GM23248 (cell line): ENCODE measurements around the gene THYN1. TPM values are rescaled to one million over a fixed set of nuclear protein-coding genes. Genes with fewer than 3 reads are reported as not detected.

Experiments
- DNase-seq: peaks from one replicate; pipeline ENCODE4 v3.0.0-alpha.2; 2015
- H2AFZ ChIP-seq: fragments of 200-600 bp; sonication (generic); 2 replicates; pipeline ENCODE4 v1.6.1; 2016; ENCODE audit warnings: antibody characterized with exemption
- H3F3A ChIP-seq: fragments of 200-600 bp; sonication (generic); 2 replicates; pipeline ENCODE4 v1.6.1; 2016; ENCODE audit warnings: mild to moderate bottlenecking, antibody characterized with exemption, mixed run types; ENCODE audit not compliant: insufficient read depth
- H3K27ac ChIP-seq: fragments of 200-600 bp; sonication (generic); 2 replicates; pipeline ENCODE4 v1.5.1; 2016; ENCODE audit warnings: mild to moderate bottlenecking
- H3K27me3 ChIP-seq: fragments of 200-600 bp; sonication (generic); replicated peaks from 2 replicates; pipeline ENCODE4 v1.6.1; 2016; ENCODE audit warnings: mild to moderate bottlenecking; ENCODE audit not compliant: insufficient read depth
- H3K36me3 ChIP-seq: fragments of 200-600 bp; sonication (generic); 2 replicates; pipeline ENCODE4 v1.6.1; 2016; ENCODE audit warnings: low read depth, mild to moderate bottlenecking
- H3K4me1 ChIP-seq: fragments of 200-600 bp; sonication (generic); 2 replicates; pipeline ENCODE4 v1.6.1; 2016; ENCODE audit warnings: mild to moderate bottlenecking; ENCODE audit not compliant: insufficient read depth
- H3K4me2 ChIP-seq: fragments of 200-600 bp; sonication (generic); one replicate; pipeline ENCODE4 v1.6.1; 2016; ENCODE audit warnings: mild to moderate bottlenecking; ENCODE audit not compliant: unreplicated experiment
- H3K4me3 ChIP-seq: fragments of 200-600 bp; sonication (generic); 2 replicates; pipeline ENCODE4 v1.5.1; 2016; ENCODE audit warnings: mild to moderate bottlenecking
- H3K79me2 ChIP-seq: fragments of 200-600 bp; sonication (generic); 2 replicates; pipeline ENCODE4 v1.6.1; 2016; ENCODE audit warnings: mild to moderate bottlenecking; ENCODE audit not compliant: insufficient read depth
- H3K9ac ChIP-seq: fragments of 200-600 bp; sonication (generic); 2 replicates; pipeline ENCODE4 v1.6.1; 2016; ENCODE audit warnings: mild to moderate bottlenecking
- H3K9me2 ChIP-seq: fragments of 200-600 bp; sonication (generic); 2 replicates; pipeline ENCODE4 v1.6.1; 2016; ENCODE audit warnings: mixed run types, mild to moderate bottlenecking, moderate library complexity; ENCODE audit not compliant: insufficient read depth
- H3K9me3 ChIP-seq: fragments of 200-600 bp; sonication (generic); one replicate; pipeline ENCODE4 v1.6.1; 2017; ENCODE audit warnings: low read depth
- H4K20me1 ChIP-seq: fragments of 200-600 bp; sonication (generic); 2 replicates; pipeline ENCODE4 v1.6.0; 2016; ENCODE audit not compliant: insufficient read depth
- EZH2 ChIP-seq: fragments of 200-600 bp; sonication (generic); IDR thresholded peaks from 2 replicates; pipeline ENCODE4 v1.6.1; 2018; ENCODE audit warnings: antibody characterized with exemption, mild to moderate bottlenecking; ENCODE audit not compliant: insufficient read depth, poor library complexity, severe bottlenecking
- EZH2phosphoT487 ChIP-seq: fragments of 200-600 bp; sonication (generic); IDR thresholded peaks from 2 replicates; pipeline ENCODE4 v1.6.1; 2018; ENCODE audit warnings: antibody characterized with exemption, moderate library complexity, mild to moderate bottlenecking, low read depth; ENCODE audit not compliant: insufficient read depth
- WGBS, 2 experiments: methylation state at CpG; one replicate each; pipeline ENCODE4 v1.1.6; 2015 to 2017; ENCODE audit warnings: low lambda C conversion rate in 2 of 2, low coverage in 1 of 2; ENCODE audit errors: missing lambda C conversion rate in 2 of 2; 5-methylcytosine and 5-hydroxymethylcytosine counted together
- in situ Hi-C: fragments of 300-500 bp; cut with MboI; formaldehyde crosslinking; loops from 2 replicates; pipeline ENCODE4 v1.15.0; 2020
- polyA plus RNA-seq: library from polyadenylated mRNA; unstranded; fragments of >200 nt; fragmentation: Nextera tagmentation; extraction: Ambion mirVana; gene quantifications from 2 replicates; pipeline ENCODE4 v1.2.1, GENCODE V29; 2016
- total RNA-seq: library from RNA; depleted of rRNA; stranded (reverse); fragments of >200 nt; shearing (Covaris generic); gene quantifications from 2 replicates; pipeline ENCODE4 v1.2.3, GENCODE V29; 2014

Gene THYN1
- total and polyA plus RNA-seq, 2 experiments from 2014 or later, result 25.6 to 49.8 TPM

- H4K20me1 ChIP-seq, result no peaks in the 10 kb centered on the region
- no peak overlapping the region for H3K4me3 ChIP-seq
- H2AFZ ChIP-seq, result no peak overlapping the region
- TF ChIP-seq EZH2phosphoT487 (no peak), EZH2 (no peak)
- WGBS, 2 experiments, result 92 to 95% methylated on average over 9 of the region's 9 CpGs
- no peaks in the 10 kb centered on the region for H3K9me2 ChIP-seq
- H3K4me2 ChIP-seq, result no peak overlapping the region
- H3F3A ChIP-seq, result no peaks in the 10 kb centered on the region
- no peaks in the 10 kb centered on the region for H3K9me3 ChIP-seq
- no peaks in the 10 kb centered on the region for H3K27me3 ChIP-seq
- in situ Hi-C loops, result no loop called here
- no peak overlapping the region for H3K27ac ChIP-seq
- no peaks in the 10 kb centered on the region for H3K4me1 ChIP-seq
- DNase-seq, result no peak
- H3K79me2 ChIP-seq, result no peaks in the 10 kb centered on the region
- H3K36me3 ChIP-seq, result peaks cover 20% of the 10 kb centered on the region; the same call in 1 of the 2 replicates
- no peak overlapping the region for H3K9ac ChIP-seq
These were observed 10.8 kb downstream of the THYN1 start for GRCh38 chr11:134242376-134242775.

GRCh38 chr11:134240592-134240991, 12.6 kb downstream of the THYN1 start:
- H2AFZ ChIP-seq, result no peak overlapping the region
- H3K79me2 ChIP-seq, result 0 out of 2 replicates have a peak, but pooled peaks cover 2% of the 10 kb centered on the region
- in situ Hi-C loops, result no loop called here
- no peaks in the 10 kb centered on the region for H4K20me1 ChIP-seq
- H3K4me1 ChIP-seq, result no peaks in the 10 kb centered on the region
- no peaks in the 10 kb centered on the region for H3K27me3 ChIP-seq
- H3K4me2 ChIP-seq, result no peak overlapping the region
- H3K9me2 ChIP-seq, result no peaks in the 10 kb centered on the region
- no peak for DNase-seq
- TF ChIP-seq EZH2phosphoT487 (no peak), EZH2 (no peak)
- 66 to 70% methylated on average over 6 of the region's 6 CpGs for WGBS, 2 experiments
- no peaks in the 10 kb centered on the region for H3F3A ChIP-seq
- H3K36me3 ChIP-seq, result peaks cover 20% of the 10 kb centered on the region; the same call in 1 of the 2 replicates
- no peak overlapping the region for H3K27ac ChIP-seq
- H3K4me3 ChIP-seq, result no peak overlapping the region
- H3K9ac ChIP-seq, result no peak overlapping the region
- H3K9me3 ChIP-seq, result no peaks in the 10 kb centered on the region

- no peak overlapping the region for H2AFZ ChIP-seq
- no peaks in the 10 kb centered on the region for H4K20me1 ChIP-seq
- H3F3A ChIP-seq, result no peaks in the 10 kb centered on the region
- H3K9ac ChIP-seq, result no peak overlapping the region
- no peaks in the 10 kb centered on the region for H3K9me2 ChIP-seq
- no peaks in the 10 kb centered on the region for H3K9me3 ChIP-seq
- no peaks in the 10 kb centered on the region for H3K27me3 ChIP-seq
- in situ Hi-C loops, result no loop called here
- H3K4me1 ChIP-seq, result no peaks in the 10 kb centered on the region
- peaks cover 15% of the 10 kb centered on the region; the same call in 1 of the 2 replicates for H3K36me3 ChIP-seq
- H3K4me3 ChIP-seq, result no peak overlapping the region
- peaks cover 18% of the 10 kb centered on the region for H3K79me2 ChIP-seq
- DNase-seq, result no peak
- TF ChIP-seq EZH2phosphoT487 (no peak), EZH2 (no peak)
- WGBS, 2 experiments, result 89 to 92% methylated on average over 5 of the region's 5 CpGs
- H3K4me2 ChIP-seq, result no peak overlapping the region
- H3K27ac ChIP-seq, result no peak overlapping the region
These were observed 14.2 kb downstream of the THYN1 start for GRCh38 chr11:134238956-134239355.

- Histone ChIP-seq H2AFZ (no peak overlapping the region), H3K4me3 (no peak overlapping the region), H3K4me1 (no peaks in the 10 kb centered on the region), H3K27ac (no peak overlapping the region), H3K27me3 (no peaks in the 10 kb centered on the region), H4K20me1 (no peaks in the 10 kb centered on the region), H3K9me2 (no peaks in the 10 kb centered on the region), H3F3A (no peaks in the 10 kb centered on the region), H3K4me2 (no peak overlapping the region), H3K9ac (no peak overlapping the region), H3K9me3 (no peaks in the 10 kb centered on the region), H3K79me2 (peaks cover 32% of the 10 kb centered on the region), H3K36me3 (0 out of 2 replicates have a peak, but pooled peaks cover 10% of the 10 kb centered on the region)
- DNase-seq, result no peak
- in situ Hi-C loops, result no loop called here
- WGBS, 2 experiments, result 83 to 85% methylated on average over 11 of the region's 11 CpGs
- TF ChIP-seq EZH2phosphoT487, result no peak
These were observed 15.6 kb downstream of the THYN1 start for GRCh38 chr11:134237557-134237922.
